Forelimb muscle (tissue), 1 donor: ENCODE results near the gene SOX9. TPM values are rescaled to one million over a fixed set of nuclear protein-coding genes. Genes with fewer than 3 reads are reported as not detected.
A peak's percentile ranks its signal among the peaks of the same experiment; 100 is the strongest.
"Not testable (repeated sequence)": the region's sequence is repeated elsewhere in the genome, so short reads cannot be mapped to it uniquely, and the experiment has no call there.

Experiments
- DNase-seq: peaks from one replicate; pipeline ENCODE4 v3.0.0-alpha.2; 2013; ENCODE audit warnings: low read depth
- polyA plus RNA-seq: library from polyadenylated mRNA; unstranded; fragments of 120-200 nt; gene quantifications from one replicate; pipeline ENCODE4 v1.2.1, GENCODE V29; 2013; ENCODE audit not compliant: insufficient read length

The SOX9 gene
- polyA plus RNA-seq, 1 donor: 7.7 TPM

DNA sequence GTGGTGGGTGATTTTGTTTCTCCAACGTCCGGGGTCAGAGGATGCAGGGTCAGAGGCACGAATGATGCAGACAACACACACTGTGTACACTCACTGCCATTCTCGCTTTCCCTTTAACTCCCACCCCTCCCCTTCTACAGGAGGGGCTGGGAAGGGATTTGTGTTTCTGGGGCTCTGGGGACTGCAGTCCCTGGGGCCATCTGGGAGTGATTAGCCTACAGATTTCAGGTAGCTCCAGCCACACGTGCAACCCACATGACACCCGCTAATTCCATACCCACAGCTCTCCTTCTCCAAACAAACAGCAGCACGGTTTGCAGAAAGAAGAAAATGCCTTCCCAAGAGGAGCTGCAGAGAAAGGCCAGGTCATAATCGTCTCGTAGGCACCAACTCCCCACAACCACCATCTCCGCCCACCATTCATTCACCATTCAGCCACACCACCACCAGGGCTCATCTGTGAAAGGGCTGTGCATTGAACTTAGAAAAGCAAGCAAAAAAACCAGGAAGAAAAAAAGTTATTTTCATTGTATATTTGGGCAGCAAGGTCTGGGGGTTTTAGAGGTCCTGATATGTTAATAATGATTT is 9.4 kb upstream of the SOX9 start:
- no peak for DNase-seq

DNA sequence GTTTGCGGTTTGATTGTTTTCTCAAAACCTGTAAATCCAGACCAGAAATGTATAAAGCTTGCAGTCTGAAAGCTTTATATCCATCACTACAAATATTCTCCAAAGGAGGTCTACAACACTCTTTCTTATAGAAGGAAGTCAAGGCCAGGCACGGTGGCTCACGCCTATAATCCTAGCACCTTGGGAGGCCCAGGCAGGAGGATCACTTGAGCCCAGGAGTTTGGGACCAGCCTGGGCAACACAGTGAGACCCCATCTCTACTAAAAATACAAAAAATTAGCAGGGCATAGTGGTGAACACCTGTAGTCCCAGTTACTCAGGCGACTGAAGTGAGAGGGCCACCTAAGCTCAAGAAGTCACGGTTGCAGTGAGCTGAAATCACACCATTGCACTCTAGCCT is 8.9 kb upstream of the SOX9 start:
- DNase-seq: not testable (repeated sequence)

DNA sequence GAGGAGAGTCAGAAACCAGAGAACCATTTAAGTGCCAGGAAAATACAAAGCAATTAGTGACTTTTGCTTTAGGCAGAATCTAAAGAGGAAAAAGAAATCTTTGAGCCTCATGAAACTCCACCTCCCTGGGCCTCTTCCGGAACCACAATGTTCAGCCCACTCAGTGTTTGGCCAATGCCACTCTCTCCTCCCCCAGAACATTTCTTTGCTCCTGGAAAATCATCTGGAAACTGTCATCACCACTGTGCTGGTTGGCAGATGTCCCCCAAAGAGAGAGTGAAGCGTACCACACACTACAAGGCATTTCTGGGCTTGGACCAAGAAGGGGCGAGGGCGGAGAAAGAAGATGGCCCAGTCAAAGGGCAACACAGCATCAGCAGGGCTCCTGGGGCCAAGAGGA is 7.1 kb upstream of the SOX9 start:
- DNase-seq: no peak

DNA sequence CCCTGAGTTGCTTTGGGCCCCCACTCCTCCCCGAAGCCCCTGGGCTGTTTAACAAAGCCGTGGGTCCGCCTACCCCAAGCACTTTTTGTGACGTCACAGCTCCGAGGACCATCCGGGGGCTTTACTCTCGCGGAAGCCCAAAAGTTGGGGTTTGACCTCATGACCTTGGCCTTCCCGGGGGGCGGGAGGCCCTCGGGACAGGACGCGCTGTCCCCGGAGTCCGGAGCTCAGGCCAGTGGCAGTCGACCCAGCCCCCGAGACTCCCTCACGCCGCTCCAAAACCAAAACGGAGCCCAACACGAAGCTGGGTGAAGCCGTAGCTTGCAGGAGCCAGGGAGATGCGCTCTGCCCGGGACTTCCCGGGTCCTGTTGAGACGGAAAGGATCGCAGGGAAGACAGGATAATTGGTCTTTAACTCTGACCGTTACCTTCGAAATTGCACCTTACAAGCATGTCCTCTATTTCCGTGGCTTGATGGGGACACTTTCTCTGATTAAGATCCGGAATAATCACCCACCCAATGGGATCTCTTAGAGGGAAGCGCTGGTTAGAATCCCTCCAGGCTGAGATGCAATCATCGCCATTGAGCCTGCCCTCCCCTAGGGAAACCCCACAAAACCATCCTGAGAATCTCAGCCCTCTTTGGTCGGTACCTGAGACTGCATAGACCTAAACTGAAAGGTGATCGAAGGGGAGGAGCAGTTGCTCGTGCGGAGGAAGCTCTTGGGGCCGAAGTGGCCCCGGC is 4.9 kb upstream of the SOX9 start:
- DNase-seq: no peak

DNA sequence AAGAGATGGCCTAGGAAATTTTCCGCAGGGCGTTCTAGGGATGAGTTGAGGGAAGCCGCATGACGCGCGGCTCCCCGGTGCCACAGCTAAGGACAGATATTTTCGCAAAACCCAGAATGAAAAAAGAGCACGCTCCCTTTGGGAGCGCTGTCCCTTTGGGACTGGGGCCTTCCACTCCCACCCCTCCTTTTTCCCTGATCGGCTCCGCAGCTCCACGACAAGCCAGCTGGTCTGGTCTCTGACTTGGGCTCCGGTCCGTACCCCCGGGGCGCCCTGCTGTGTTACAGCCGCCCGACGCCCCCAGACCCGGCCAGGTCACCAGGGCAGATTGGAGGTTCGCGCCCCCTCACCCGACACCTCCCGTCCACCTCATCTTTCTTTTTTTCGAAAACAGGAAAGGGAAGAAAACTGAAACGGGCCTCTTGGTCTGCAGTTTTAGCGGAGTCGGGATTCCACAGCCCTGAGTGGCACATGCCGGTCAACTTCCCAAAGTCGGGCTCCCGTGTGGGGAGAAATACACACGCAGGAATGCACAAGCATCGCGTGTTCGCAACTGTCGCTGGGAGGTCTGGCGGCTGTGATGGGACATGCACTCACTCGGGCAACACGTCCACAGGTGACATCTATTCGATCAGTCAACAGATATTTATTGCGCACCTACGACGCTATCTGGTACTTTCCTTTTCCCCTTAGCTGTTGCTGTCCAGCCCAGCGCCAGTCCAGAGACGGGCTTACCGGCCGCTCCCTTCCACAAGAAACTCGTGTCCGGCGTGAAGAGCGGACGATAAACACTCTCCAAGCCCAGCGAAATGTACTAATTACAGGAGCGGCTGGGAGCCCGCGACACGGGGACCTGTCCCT is 3.9 kb upstream of the SOX9 start:
- no peak for DNase-seq

DNA sequence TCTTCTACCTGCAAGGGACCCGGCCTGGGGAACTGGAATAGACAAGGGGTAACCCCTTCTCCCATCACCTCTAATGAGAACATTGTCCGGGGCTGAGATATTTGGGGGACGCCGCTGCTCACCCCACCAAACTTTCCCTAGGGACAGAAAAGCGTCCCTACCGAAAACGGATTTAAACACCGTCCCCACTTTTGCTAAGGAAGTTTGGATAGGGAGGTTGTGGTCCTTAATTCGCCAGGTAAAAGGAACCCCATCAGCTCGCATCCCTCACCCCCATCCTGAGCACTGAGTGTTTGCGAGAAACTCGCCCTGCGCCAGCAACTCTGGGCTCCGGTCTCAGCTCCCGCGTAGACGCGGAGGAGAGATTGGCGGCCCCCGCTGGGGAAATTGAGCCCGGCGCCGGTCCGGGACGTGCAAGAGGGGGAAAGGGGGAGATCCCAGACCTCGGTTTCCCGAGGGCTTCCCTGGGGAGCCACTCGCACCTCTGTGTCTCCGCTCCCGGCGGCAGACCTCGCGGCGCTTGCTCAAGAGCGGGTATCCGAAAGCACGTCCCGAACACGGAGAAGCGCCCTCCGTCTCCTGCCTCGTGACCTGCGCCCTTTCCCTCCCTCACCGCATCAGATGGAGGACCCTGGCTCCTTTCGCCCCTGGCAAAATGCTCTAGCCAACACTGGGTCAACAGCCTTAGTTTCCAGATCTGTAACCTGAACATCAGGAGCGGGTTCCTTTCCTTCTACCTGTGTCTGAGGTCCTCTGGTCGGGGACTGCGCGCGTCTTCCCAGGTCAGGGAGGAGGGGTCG is 3.1 kb upstream of the SOX9 start:
- DNase-seq: no peak

DNA sequence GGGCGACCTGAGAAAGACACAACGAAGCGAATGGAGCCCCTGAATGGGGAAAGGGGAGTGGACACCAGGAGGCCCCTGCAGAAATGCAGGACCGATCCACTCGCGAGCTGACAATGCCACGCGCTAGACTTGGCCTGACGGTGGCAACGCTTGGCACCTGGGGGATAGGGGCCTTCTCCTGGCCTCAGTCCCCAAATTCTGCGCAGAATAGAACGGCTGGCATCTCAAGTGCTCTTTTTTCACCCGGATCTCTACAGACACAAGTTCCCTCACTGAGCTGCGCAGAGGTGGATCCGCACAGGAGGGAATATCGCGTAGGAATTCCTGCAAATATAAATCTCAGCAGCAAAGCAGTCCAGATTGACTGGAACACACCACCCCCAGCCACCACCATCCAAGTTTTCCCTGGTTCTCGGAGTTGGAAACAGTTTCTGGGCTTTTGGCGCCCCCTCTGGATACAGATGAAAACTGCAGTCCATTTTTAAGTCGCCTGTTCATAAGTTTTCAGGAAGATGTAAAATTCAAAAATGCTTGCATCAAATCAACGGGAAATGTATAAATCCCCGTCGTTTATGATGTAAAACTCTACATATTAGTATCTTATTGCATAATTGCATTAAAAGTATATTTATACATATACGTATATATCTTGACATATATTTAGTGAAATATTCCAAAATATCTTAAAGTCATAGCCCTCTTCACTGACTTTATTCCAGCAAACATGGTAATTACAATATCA is 2.3 kb upstream of the SOX9 start:
- peak; percentile 58 for DNase-seq

DNA sequence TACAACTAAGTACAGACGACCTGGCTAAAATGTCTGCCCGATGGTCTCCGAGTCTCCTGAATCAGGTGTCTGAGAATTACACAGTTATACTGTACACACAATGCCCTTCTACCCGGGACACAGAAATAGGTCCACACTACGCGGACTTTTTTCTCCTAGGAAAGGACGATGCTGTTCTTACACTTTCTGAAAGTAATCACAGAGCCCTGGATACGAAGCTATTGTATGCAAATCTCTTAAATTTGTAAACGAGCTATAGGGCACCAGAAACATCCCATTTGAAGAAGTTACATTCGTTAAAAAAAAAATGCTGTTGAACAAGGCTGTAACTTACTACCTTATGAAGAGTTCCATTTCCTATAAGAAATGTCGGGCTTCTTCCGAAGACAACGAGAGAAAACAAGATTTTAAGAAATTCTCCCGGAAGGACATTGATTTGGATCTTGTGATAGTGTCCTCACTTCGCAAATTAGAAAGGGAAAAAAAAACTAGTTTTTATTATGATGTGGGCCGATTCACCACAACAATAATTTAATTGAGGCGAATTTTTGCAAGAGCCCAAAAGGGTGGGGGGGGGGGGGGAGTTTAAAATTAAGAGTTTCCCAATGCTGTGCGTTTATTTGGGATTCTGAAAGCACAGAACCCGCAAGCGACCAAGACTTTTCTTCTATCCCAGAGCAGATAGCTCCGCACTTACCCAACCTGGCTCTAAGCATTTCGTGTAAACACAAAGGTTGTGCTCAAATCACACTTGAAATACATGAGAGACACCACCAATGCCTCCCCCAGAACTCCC is 1.5 kb upstream of the SOX9 start:
- DNase-seq: no peak

DNA sequence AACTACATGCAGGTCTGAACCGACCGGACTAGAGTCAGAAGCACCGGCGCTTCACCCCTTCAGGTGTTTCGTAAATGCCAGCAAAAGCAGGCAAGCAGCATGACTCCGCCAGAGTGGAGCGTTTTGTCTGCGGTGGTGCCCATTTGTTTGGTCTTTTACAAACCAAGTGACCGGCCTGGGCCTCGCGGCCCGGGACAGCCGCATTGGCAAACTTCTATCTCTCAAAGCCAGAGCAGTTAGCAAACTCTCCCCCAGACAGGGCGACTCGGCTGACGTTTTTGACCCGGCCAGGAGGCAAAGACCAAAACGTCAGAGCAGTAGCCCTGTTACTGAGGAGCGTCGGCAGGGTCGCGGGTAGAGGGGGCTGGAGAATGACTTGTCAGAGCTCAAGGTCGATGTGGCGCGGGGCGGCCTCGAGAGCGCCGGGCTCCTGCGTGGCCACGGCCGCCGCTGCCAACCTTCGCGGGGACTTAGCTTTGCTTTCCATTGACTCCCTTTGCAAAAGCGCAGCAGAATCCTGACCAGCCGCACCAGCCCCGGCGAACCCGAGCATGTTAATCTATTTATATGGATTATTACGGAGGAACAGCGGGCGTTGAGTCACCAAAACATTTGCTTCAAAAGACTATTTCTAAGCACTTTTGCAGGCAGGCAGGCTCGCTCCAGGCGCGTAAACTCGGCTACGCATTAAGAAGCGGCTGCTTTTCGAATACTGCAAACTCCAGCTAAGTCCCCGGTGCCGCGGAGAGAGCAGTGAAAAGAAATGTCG is 763 bp upstream of the SOX9 start:
- no peak for DNase-seq

DNA sequence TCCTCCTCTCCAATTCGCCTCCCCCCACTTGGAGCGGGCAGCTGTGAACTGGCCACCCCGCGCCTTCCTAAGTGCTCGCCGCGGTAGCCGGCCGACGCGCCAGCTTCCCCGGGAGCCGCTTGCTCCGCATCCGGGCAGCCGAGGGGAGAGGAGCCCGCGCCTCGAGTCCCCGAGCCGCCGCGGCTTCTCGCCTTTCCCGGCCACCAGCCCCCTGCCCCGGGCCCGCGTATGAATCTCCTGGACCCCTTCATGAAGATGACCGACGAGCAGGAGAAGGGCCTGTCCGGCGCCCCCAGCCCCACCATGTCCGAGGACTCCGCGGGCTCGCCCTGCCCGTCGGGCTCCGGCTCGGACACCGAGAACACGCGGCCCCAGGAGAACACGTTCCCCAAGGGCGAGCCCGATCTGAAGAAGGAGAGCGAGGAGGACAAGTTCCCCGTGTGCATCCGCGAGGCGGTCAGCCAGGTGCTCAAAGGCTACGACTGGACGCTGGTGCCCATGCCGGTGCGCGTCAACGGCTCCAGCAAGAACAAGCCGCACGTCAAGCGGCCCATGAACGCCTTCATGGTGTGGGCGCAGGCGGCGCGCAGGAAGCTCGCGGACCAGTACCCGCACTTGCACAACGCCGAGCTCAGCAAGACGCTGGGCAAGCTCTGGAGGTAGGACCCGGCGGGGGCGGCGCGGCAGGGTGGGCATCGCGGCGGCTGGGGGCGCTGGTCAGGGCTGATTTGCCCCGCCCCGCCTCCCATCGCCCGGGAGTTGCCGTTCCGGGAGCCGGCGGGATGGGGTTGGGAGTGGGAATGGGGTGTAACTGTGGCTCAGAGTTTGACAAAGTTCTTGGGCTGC is 567 bp downstream of the SOX9 start:
- DNase-seq: no peak

DNA sequence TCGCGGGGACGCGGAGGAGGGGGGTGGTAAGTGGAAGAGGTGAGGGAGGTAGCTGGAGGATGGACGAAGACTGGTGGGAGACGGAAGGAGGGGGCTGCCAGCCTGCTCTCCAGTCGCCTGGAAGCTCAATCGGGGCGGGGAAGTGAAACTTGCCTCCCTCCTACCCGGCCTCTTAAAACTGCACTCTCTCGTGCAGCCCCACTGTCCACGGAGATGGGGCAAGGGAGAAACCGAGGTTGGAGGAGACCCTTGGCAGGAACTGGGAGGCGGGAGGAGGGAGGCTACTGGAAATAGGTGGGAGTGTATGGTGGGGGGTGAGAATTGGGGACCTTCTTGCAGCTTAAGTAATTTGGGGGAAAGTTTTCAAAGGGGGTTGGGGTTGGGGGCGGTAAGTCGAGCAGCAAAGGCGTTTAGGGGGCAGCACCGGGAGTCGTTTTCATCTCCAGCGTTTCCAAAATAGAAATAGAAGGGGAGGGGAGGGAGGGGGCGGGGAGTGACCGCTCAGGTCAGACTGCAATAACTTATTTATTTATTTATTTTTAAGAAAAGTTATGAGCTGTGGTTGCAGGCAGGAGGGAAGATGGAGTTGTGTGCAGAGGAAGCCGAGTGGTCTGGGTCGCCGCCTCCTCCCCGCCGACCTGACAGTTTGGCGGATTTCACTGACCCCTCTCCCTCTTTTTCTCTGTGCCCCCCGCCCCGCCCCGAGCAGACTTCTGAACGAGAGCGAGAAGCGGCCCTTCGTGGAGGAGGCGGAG is 1.4 kb downstream of the SOX9 start:
- no peak for DNase-seq

DNA sequence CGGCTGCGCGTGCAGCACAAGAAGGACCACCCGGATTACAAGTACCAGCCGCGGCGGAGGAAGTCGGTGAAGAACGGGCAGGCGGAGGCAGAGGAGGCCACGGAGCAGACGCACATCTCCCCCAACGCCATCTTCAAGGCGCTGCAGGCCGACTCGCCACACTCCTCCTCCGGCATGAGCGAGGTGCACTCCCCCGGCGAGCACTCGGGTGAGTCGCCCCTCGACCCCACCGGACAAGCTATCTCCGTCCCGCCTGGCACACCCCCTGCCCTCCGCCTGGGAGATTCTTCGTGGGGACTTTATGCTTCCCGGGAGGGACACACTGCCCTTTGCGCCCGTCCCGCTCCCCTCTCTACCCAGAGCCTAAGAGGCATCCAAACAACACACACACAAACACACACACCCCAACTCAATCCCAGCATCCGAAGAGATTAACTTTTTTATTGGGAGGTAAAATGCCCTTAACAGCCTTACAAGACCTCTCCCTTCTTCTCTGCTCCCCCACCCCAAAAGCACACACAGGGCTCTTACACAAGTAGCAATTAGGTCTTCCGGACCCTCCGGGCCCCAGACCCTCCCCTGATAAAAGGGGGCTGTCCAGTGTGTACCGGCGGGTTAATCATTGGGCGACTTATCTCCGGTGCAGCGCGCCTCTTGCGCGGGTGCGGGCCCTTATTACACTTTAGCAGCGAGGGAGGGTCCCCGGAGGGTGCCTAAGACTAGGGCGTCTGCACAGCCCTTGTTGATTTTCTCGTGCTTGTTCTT is 2.1 kb downstream of the SOX9 start:
- DNase-seq: no peak

DNA sequence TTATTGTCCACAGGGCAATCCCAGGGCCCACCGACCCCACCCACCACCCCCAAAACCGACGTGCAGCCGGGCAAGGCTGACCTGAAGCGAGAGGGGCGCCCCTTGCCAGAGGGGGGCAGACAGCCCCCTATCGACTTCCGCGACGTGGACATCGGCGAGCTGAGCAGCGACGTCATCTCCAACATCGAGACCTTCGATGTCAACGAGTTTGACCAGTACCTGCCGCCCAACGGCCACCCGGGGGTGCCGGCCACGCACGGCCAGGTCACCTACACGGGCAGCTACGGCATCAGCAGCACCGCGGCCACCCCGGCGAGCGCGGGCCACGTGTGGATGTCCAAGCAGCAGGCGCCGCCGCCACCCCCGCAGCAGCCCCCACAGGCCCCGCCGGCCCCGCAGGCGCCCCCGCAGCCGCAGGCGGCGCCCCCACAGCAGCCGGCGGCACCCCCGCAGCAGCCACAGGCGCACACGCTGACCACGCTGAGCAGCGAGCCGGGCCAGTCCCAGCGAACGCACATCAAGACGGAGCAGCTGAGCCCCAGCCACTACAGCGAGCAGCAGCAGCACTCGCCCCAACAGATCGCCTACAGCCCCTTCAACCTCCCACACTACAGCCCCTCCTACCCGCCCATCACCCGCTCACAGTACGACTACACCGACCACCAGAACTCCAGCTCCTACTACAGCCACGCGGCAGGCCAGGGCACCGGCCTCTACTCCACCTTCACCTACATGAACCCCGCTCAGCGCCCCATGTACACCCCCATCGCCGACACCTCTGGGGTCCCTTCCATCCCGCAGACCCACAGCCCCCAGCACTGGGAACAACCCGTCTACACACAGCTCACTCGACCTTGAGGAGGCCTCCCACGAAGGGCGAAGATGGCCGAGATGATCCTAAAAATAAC is 3.0 kb downstream of the SOX9 start:
- no peak for DNase-seq

DNA sequence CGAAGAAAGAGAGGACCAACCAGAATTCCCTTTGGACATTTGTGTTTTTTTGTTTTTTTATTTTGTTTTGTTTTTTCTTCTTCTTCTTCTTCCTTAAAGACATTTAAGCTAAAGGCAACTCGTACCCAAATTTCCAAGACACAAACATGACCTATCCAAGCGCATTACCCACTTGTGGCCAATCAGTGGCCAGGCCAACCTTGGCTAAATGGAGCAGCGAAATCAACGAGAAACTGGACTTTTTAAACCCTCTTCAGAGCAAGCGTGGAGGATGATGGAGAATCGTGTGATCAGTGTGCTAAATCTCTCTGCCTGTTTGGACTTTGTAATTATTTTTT is 3.6 kb downstream of the SOX9 start:
- no peak for DNase-seq

DNA sequence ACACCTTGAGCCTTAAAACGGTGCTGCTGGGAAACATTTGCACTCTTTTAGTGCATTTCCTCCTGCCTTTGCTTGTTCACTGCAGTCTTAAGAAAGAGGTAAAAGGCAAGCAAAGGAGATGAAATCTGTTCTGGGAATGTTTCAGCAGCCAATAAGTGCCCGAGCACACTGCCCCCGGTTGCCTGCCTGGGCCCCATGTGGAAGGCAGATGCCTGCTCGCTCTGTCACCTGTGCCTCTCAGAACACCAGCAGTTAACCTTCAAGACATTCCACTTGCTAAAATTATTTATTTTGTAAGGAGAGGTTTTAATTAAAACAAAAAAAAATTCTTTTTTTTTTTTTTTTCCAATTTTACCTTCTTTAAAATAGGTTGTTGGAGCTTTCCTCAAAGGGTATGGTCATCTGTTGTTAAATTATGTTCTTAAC is 4.4 kb downstream of the SOX9 start:
- DNase-seq: no peak

DNA sequence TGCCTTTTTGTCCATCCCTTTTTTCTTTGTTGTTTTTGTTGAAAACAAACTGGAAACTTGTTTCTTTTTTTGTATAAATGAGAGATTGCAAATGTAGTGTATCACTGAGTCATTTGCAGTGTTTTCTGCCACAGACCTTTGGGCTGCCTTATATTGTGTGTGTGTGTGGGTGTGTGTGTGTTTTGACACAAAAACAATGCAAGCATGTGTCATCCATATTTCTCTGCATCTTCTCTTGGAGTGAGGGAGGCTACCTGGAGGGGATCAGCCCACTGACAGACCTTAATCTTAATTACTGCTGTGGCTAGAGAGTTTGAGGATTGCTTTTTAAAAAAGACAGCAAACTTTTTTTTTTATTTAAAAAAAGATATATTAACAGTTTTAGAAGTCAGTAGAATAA is 4.9 kb downstream of the SOX9 start:
- DNase-seq: no peak
